Right ventricle myocardium inferior (tissue), 1 donor: Measurements from ENCODE around the gene RNF111. TPM values are rescaled to one million over a fixed set of nuclear protein-coding genes. Genes with fewer than 3 reads are reported as not detected.
"Not testable (repeated sequence)": the region's sequence is repeated elsewhere in the genome, so short reads cannot be mapped to it uniquely, and the experiment has no call there.

ENCODE experiments used
- ATAC-seq: fragments of 200-7000 bp; cut with Tn5 transposase; one replicate; pipeline ENCODE4 v1.9.1; 2020; ENCODE audit warnings: mild to moderate bottlenecking, moderate library complexity
- DNase-seq: peaks from one replicate; pipeline ENCODE4 v3.0.0; 2021; ENCODE audit errors: missing footprints
- intact Hi-C: fragments of 100-400 bp; cut with DNase I; formaldehyde crosslinking; loops from one replicate; pipeline ENCODE4 v1.11.0; 2022
- total RNA-seq: library from RNA; stranded (reverse); fragmentation: NEBNext Ultra II Directional; extraction: Animal tissue kit (Norgen Biotek cat#: 25700); gene quantifications from one replicate; pipeline ENCODE4 v1.2.1, GENCODE V29; 2021
- donor health status: DM: no; HTN: yes; CAD: no; lungs with severe emphysema.

The RNF111 gene
- total RNA-seq, 1 donor from 2014 or later, result 22.2 TPM

- no peak for DNase-seq
- intact Hi-C loops, result no loop called here
- ATAC-seq, result no peak
These were observed 4.7 kb downstream of the RNF111 start for GRCh38 chr15:58992181-58992580.

- DNase-seq (no peak), ATAC-seq (no peak)
- intact Hi-C loops, result no loop called here
These were observed 7.5 kb downstream of the RNF111 start for GRCh38 chr15:58994906-58995453.

GRCh38 chr15:58999694-59000093, 12.2 kb downstream of the RNF111 start:
- ATAC-seq (no peak), DNase-seq (no peak)
- intact Hi-C loops, result no loop called here

- DNase-seq, ATAC-seq, intact Hi-C loops: not testable (repeated sequence)
These were observed 12.8 kb downstream of the RNF111 start for GRCh38 chr15:59000251-59000650.

GRCh38 chr15:59001946-59002345, 14.5 kb downstream of the RNF111 start:
- ATAC-seq (no peak), DNase-seq (no peak)
- intact Hi-C loops, result no loop called here

- peak; percentile 23 for ATAC-seq
- intact Hi-C loops, result no loop called here
- no peak for DNase-seq
These were observed 15.0 kb downstream of the RNF111 start for GRCh38 chr15:59002418-59002859.

GRCh38 chr15:59005579-59005978, 18.1 kb downstream of the RNF111 start:
- DNase-seq, result no peak
- intact Hi-C loops, result no loop called here
- ATAC-seq, result no peak

- DNase-seq (no peak), ATAC-seq (no peak)
- intact Hi-C loops, result no loop called here
These were observed 20.6 kb downstream of the RNF111 start for GRCh38 chr15:59008086-59008485.

GRCh38 chr15:59011262-59011952, 23.9 kb downstream of the RNF111 start:
- ATAC-seq (no peak), DNase-seq (no peak)
- intact Hi-C loops, result no loop called here

GRCh38 chr15:59013246-59013873, 25.9 kb downstream of the RNF111 start:
- intact Hi-C loops, result no loop called here
- DNase-seq, result no peak
- ATAC-seq, result no peak

- DNase-seq, result no peak
- intact Hi-C loops, result no loop called here
- no peak for ATAC-seq
These were observed 26.6 kb downstream of the RNF111 start for GRCh38 chr15:59014068-59014467.

GRCh38 chr15:59017449-59017848, 30.0 kb downstream of the RNF111 start:
- ATAC-seq, result no peak
- intact Hi-C loops, result no loop called here

GRCh38 chr15:59018833-59019232, 31.4 kb downstream of the RNF111 start:
- intact Hi-C loops, result no loop called here
- DNase-seq, result no peak
- no peak for ATAC-seq

More at GRCh38 chr15:59017449-59017848, 30.0 kb downstream of the RNF111 start:
- no peak for DNase-seq

- ATAC-seq (no peak), DNase-seq (no peak)
- intact Hi-C loops, result no loop called here
These were observed 32.9 kb downstream of the RNF111 start for GRCh38 chr15:59020322-59020721.

- intact Hi-C loops, result no loop called here
- DNase-seq, result no peak
- ATAC-seq, result no peak
These were observed 34.7 kb downstream of the RNF111 start for GRCh38 chr15:59022188-59022587.

- ATAC-seq, result no peak
- no peak for DNase-seq
- intact Hi-C loops, result no loop called here
These were observed 38.7 kb downstream of the RNF111 start for GRCh38 chr15:59026207-59026606.

GRCh38 chr15:59028387-59028955, 41.0 kb downstream of the RNF111 start:
- ATAC-seq, result no peak
- intact Hi-C loops, result no loop called here
- no peak for DNase-seq

GRCh38 chr15:59029554-59029953, 42.1 kb downstream of the RNF111 start:
- DNase-seq (no peak), ATAC-seq (no peak)
- intact Hi-C loops, result no loop called here

- DNase-seq (no peak), ATAC-seq (no peak)
- intact Hi-C loops, result no loop called here
These were observed 47.7 kb downstream of the RNF111 start for GRCh38 chr15:59035201-59035600.

GRCh38 chr15:59039225-59039624, 51.8 kb downstream of the RNF111 start:
- DNase-seq (no peak), ATAC-seq (no peak)
- intact Hi-C loops, result no loop called here
